ENCODE results near the gene UBTD1.
"Not testable (repeated sequence)": the region's sequence is repeated elsewhere in the genome, so short reads cannot be mapped to it uniquely, and the experiment has no call there.

Gene UBTD1

GRCh38 chr10:97560731-97561381, 62.1 kb downstream of the UBTD1 start:
- H3K4me1 ChIP-seq (ENCODE audit: insufficient read depth, low read length); H3K36me3 ChIP-seq (ENCODE audit: insufficient read depth, low read depth, low read length); H3K27me3 ChIP-seq (ENCODE audit: insufficient read depth, low read length); H3K9ac ChIP-seq (ENCODE audit: low read depth, low read length); H3K4me3 ChIP-seq (ENCODE audit: low read length); H3K9me3 ChIP-seq (ENCODE audit: insufficient read depth, low read depth, low read length); H3K27ac ChIP-seq (ENCODE audit: low read length): not testable (repeated sequence)

- not testable (repeated sequence) for H3K9ac ChIP-seq (ENCODE audit: low read depth, low read length)
Observed at GRCh38 chr10:97561386-97562077, 62.8 kb downstream of the UBTD1 start.

GRCh38 chr10:97562329-97562728, 63.6 kb downstream of the UBTD1 start:
- H3K9me3 ChIP-seq (ENCODE audit: insufficient read depth, low read depth, low read length); H3K27me3 ChIP-seq (ENCODE audit: insufficient read depth, low read length); H3K9ac ChIP-seq (ENCODE audit: low read depth, low read length); H3K4me3 ChIP-seq (ENCODE audit: low read length); H3K27ac ChIP-seq (ENCODE audit: low read length); H3K4me1 ChIP-seq (ENCODE audit: insufficient read depth, low read length); H3K36me3 ChIP-seq (ENCODE audit: insufficient read depth, low read depth, low read length): not testable (repeated sequence)

More at GRCh38 chr10:97561386-97562077, 62.8 kb downstream of the UBTD1 start:
- H3K27me3 ChIP-seq (ENCODE audit: insufficient read depth, low read length); H3K4me1 ChIP-seq (ENCODE audit: insufficient read depth, low read length); H3K27ac ChIP-seq (ENCODE audit: low read length); H3K9me3 ChIP-seq (ENCODE audit: insufficient read depth, low read depth, low read length); H3K4me3 ChIP-seq (ENCODE audit: low read length); H3K36me3 ChIP-seq (ENCODE audit: insufficient read depth, low read depth, low read length): not testable (repeated sequence)

DNA sequence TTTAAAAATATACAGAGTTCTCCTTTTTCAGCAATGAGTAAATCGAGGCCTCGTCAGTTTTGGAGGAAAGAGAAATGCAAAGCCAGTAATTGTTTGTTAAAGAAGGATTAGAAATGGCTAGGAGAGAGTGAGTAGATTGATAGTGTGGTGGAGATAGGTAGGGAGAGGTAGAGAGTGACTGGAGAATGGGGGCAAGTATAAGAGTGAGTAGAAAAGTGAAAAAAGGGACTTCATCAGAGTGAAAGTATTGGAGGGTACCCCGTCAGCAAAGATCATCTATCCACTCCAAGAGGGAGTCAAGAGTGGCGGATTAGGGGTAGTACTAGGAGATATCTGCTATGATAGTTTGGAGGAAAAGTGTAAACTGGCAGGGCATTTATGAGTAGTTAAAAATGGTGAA, 64.6 kb downstream of the UBTD1 start:
- Histone ChIP-seq H3K27me3 (ENCODE audit: insufficient read depth, low read length) (no peaks in the 10 kb centered on the region), H3K9me3 (ENCODE audit: insufficient read depth, low read depth, low read length) (no peaks in the 10 kb centered on the region), H3K27ac (ENCODE audit: low read length) (no peak overlapping the region), H3K4me3 (ENCODE audit: low read length) (no peak overlapping the region), H3K36me3 (ENCODE audit: insufficient read depth, low read depth, low read length) (no peaks in the 10 kb centered on the region), H3K4me1 (ENCODE audit: insufficient read depth, low read length) (no peaks in the 10 kb centered on the region), H3K9ac (ENCODE audit: low read depth, low read length) (no peak overlapping the region)

GRCh38 chr10:97564776-97565175, 66.1 kb downstream of the UBTD1 start:
- Histone ChIP-seq H3K4me1 (ENCODE audit: insufficient read depth, low read length) (no peaks in the 10 kb centered on the region), H3K4me3 (ENCODE audit: low read length) (no peak overlapping the region), H3K27ac (ENCODE audit: low read length) (no peak overlapping the region), H3K9ac (ENCODE audit: low read depth, low read length) (no peak overlapping the region), H3K27me3 (ENCODE audit: insufficient read depth, low read length) (no peaks in the 10 kb centered on the region), H3K36me3 (ENCODE audit: insufficient read depth, low read depth, low read length) (no peaks in the 10 kb centered on the region; the same call in 1 of the 2 replicates), H3K9me3 (ENCODE audit: insufficient read depth, low read depth, low read length) (no peaks in the 10 kb centered on the region)

GRCh38 chr10:97566336-97566996, 67.7 kb downstream of the UBTD1 start:
- Histone ChIP-seq H3K9ac (ENCODE audit: low read depth, low read length) (no peak overlapping the region), H3K36me3 (ENCODE audit: insufficient read depth, low read depth, low read length) (peaks cover 4% of the 10 kb centered on the region; the same call in 1 of the 2 replicates), H3K27ac (ENCODE audit: low read length) (no peak overlapping the region), H3K4me1 (ENCODE audit: insufficient read depth, low read length) (no peaks in the 10 kb centered on the region), H3K4me3 (ENCODE audit: low read length) (no peak overlapping the region), H3K27me3 (ENCODE audit: insufficient read depth, low read length) (no peaks in the 10 kb centered on the region), H3K9me3 (ENCODE audit: insufficient read depth, low read depth, low read length) (no peaks in the 10 kb centered on the region)

DNA sequence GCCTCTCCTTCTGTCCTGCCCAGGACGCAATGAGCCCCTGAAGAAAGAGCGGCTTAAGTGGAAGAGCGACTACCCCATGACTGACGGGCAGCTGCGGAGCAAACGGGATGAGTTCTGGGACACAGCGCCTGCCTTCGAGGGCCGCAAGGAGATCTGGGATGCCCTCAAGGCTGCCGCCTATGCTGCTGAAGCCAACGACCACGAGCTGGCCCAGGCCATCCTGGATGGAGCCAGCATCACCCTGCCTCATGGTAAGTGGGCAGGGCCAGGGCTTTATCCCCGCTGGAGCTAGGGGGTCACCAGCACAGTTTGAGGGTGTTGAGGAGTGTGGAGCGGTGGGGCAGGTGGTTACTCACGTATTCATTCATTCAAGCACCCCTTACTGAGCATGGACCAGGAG, 69.2 kb downstream of the UBTD1 start:
- Histone ChIP-seq H3K27me3 (ENCODE audit: insufficient read depth, low read length) (no peaks in the 10 kb centered on the region), H3K4me1 (ENCODE audit: insufficient read depth, low read length) (no peaks in the 10 kb centered on the region)

DNA sequence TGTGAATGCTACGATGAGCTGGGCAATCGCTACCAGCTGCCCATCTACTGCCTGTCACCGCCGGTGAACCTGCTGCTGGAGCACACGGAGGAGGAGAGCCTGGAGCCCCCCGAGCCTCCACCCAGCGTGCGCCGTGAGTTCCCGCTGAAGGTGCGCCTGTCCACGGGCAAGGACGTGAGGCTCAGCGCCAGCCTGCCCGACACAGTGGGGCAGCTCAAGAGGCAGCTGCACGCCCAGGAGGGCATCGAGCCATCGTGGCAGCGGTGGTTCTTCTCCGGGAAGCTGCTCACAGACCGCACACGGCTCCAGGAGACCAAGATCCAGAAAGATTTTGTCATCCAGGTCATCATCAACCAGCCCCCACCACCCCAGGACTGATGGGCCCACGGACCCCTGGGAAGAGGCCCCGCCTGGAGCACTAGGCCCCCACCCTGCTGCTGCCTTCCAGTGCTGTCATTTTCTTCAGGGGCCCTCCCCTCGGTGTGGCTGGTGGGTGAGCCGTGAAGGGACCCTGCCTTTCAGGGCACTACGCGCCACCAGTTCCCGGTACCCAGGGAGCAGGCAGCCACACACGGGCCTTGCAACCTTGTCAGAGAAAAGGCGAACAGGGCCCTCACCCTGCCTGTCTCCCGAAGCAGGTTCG, 71.5 kb downstream of the UBTD1 start:
- Histone ChIP-seq H3K27me3 (ENCODE audit: insufficient read depth, low read length) (no peaks in the 10 kb centered on the region), H3K9me3 (ENCODE audit: insufficient read depth, low read depth, low read length) (no peaks in the 10 kb centered on the region), H3K4me3 (ENCODE audit: low read length) (no peak overlapping the region), H3K4me1 (ENCODE audit: insufficient read depth, low read length) (peaks cover 5% of the 10 kb centered on the region; the same call in 1 of the 2 replicates), H3K9ac (ENCODE audit: low read depth, low read length) (no peak overlapping the region), H3K27ac (ENCODE audit: low read length) (no peak overlapping the region), H3K36me3 (ENCODE audit: insufficient read depth, low read depth, low read length) (peaks cover 4% of the 10 kb centered on the region; the same call in 1 of the 2 replicates)

More for the DNA sequence above, 69.2 kb downstream of the UBTD1 start:
- Histone ChIP-seq H3K27ac (ENCODE audit: low read length) (no peak overlapping the region), H3K9me3 (ENCODE audit: insufficient read depth, low read depth, low read length) (no peaks in the 10 kb centered on the region), H3K36me3 (ENCODE audit: insufficient read depth, low read depth, low read length) (peaks cover 4% of the 10 kb centered on the region; the same call in 1 of the 2 replicates), H3K9ac (ENCODE audit: low read depth, low read length) (no peak overlapping the region), H3K4me3 (ENCODE audit: low read length) (no peak overlapping the region)

DNA sequence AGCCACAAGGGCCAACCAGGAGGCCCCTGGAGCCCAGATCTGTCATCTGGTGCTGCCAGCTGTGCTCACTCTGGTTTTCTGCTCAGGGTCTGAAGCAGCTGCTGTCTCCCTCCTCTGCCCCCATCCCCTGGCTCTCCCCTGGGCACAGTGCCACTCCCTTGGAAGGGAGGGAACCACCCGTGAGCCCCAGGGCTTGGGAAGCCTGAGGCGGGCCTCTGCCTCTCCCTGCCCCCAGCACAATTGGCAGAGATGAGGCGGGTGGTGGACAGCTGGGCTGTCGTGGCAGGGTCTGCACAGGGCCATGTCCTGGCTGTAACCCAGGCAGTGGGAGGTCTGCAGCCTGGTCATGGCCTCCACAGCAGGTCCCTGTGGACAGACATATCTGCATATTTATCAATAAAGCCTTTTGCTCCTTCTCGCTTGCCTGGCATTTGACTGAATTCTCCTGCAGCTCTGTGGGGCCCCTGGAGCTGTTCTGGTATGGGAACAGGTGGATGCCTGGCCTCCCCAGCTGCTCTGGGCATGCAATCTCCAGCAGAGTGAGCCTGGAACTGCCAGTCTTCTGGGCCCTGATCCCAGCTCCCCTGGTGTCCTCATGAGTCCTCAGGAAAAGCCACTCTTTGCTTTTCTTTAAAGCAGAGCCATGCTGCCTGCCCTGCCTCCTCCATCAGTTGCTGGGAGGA, 72.2 kb downstream of the UBTD1 start:
- Histone ChIP-seq H3K9me3 (ENCODE audit: insufficient read depth, low read depth, low read length) (no peaks in the 10 kb centered on the region), H3K27me3 (ENCODE audit: insufficient read depth, low read length) (no peaks in the 10 kb centered on the region), H3K27ac (ENCODE audit: low read length) (no peak overlapping the region), H3K4me3 (ENCODE audit: low read length) (no peak overlapping the region), H3K4me1 (ENCODE audit: insufficient read depth, low read length) (peaks cover 5% of the 10 kb centered on the region; the same call in 1 of the 2 replicates), H3K36me3 (ENCODE audit: insufficient read depth, low read depth, low read length) (peaks cover 4% of the 10 kb centered on the region; the same call in 1 of the 2 replicates), H3K9ac (ENCODE audit: low read depth, low read length) (no peak overlapping the region)

DNA sequence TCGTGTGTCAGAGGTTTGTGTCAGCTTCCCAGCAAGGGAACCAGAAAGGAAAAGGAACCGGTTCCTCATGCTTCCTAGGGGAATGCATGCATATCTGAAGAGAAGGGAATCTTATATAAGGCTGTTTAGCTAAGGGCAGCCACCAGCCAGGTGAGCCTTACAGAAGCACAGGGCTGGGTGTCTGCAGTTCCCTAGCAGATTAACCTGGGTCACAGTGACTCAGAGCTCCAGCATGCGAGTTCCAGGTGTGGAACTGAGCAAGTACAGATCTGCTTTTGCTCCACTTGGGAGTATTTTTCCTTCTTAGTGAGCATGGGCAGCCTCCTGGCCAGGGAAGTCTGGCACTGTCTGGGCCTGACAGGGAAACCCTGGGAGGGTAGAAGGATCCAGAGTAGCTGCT, 72.9 kb downstream of the UBTD1 start:
- Histone ChIP-seq H3K9ac (ENCODE audit: low read depth, low read length) (no peak overlapping the region), H3K27ac (ENCODE audit: low read length) (no peak overlapping the region), H3K9me3 (ENCODE audit: insufficient read depth, low read depth, low read length) (no peaks in the 10 kb centered on the region), H3K27me3 (ENCODE audit: insufficient read depth, low read length) (no peaks in the 10 kb centered on the region), H3K36me3 (ENCODE audit: insufficient read depth, low read depth, low read length) (peaks cover 4% of the 10 kb centered on the region; the same call in 1 of the 2 replicates), H3K4me3 (ENCODE audit: low read length) (no peak overlapping the region), H3K4me1 (ENCODE audit: insufficient read depth, low read length) (peaks cover 5% of the 10 kb centered on the region; the same call in 1 of the 2 replicates)
